Measurements from ENCODE around the gene LRPPRC. TPM values are rescaled to one million over a fixed set of nuclear protein-coding genes. Genes with fewer than 3 reads are reported as not detected.

Gene LRPPRC
- total RNA-seq, 1 donor from 2014 or later = 88.0 TPM

- Mint-ChIP-seq H3K36me3 (ENCODE audit: unreplicated experiment) (no peaks in the 10 kb centered on the region), H3K4me3 (ENCODE audit: unreplicated experiment) (no peak overlapping the region), H3K4me1 (ENCODE audit: low read depth, unreplicated experiment) (no peaks in the 10 kb centered on the region), H3K27me3 (ENCODE audit: unreplicated experiment) (no peaks in the 10 kb centered on the region), H3K9me3 (ENCODE audit: unreplicated experiment) (no peaks in the 10 kb centered on the region), H3K27ac (ENCODE audit: unreplicated experiment) (no peak overlapping the region)
- TF ChIP-seq, protein P1, sequence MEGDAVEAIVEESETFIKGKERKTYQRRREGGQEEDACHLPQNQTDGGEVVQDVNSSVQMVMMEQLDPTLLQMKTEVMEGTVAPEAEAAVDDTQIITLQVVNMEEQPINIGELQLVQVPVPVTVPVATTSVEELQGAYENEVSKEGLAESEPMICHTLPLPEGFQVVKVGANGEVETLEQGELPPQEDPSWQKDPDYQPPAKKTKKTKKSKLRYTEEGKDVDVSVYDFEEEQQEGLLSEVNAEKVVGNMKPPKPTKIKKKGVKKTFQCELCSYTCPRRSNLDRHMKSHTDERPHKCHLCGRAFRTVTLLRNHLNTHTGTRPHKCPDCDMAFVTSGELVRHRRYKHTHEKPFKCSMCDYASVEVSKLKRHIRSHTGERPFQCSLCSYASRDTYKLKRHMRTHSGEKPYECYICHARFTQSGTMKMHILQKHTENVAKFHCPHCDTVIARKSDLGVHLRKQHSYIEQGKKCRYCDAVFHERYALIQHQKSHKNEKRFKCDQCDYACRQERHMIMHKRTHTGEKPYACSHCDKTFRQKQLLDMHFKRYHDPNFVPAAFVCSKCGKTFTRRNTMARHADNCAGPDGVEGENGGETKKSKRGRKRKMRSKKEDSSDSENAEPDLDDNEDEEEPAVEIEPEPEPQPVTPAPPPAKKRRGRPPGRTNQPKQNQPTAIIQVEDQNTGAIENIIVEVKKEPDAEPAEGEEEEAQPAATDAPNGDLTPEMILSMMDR (IDR thresholded peaks at IDR 0.05; ENCODE audit: partially characterized antibody, unreplicated experiment) = no peak
- no peak for DNase-seq
Observed at GRCh38 chr2:43837033-43837432, 158.8 kb downstream of the LRPPRC start.

Other genes with a start within 250 kb of the LRPPRC start
- 11.9 TPM for gene DYNC2LI1, start 221.9 kb downstream of the LRPPRC start, total RNA-seq (ENCODE audit: unreplicated experiment)
- gene ABCG5, start 157.2 kb downstream of the LRPPRC start, total RNA-seq (ENCODE audit: unreplicated experiment) = not detected
- not detected for gene ABCG8, start 157.0 kb downstream of the LRPPRC start, total RNA-seq (ENCODE audit: unreplicated experiment)
- gene PPM1B, start 172.9 kb upstream of the LRPPRC start, total RNA-seq (ENCODE audit: unreplicated experiment) = 49.2 TPM

All from glutamatergic neuron (in vitro differentiated cells).